Fibroblast of peridontal ligament (primary cell): ENCODE measurements around the gene LKAAEAR1.
"Not testable (repeated sequence)": the region's sequence is repeated elsewhere in the genome, so short reads cannot be mapped to it uniquely, and the experiment has no call there.

Experiments
- DNase-seq: peaks from one replicate; pipeline ENCODE4 v3.0.0-alpha.2; 2010; ENCODE audit errors: extremely low read depth

LKAAEAR1 gene

DNA sequence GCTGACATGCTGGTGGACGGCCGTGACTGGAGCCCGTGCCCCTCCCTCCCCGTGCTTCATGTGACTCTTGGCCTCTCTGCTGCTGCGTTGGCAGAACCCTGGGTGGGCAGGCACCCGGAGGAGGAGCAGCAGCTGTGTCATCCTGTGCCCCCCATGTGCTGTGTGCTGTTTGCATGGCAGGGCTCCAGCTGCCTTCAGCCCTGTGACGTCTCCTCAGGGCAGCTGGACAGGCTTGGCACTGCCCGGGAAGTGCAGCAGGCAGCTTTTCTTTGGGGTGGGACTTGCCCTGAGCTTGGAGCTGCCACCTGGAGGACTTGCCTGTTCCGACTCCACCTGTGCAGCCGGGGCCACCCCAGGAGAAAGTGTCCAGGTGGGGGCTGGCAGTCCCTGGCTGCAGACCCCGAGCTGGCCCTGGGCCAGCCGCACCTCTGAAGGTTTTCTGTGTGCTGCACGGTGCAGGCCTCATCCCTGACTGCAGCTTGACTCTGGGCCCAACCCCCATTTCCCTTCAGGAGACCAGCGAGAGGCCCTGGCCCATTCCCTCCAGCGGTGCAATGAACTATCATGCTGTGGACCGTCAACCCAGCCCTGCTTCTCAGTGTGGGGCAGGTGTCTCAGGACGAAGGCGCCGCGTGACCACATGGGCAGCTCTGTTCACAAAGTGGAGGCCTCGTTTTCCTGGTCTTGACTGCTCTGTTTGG is 15.0 kb upstream of the LKAAEAR1 start:
- DNase-seq, result no peak

- DNase-seq, result no peak
Observed at GRCh38 chr20:64098471-64099013, 14.3 kb upstream of the LKAAEAR1 start.

DNA sequence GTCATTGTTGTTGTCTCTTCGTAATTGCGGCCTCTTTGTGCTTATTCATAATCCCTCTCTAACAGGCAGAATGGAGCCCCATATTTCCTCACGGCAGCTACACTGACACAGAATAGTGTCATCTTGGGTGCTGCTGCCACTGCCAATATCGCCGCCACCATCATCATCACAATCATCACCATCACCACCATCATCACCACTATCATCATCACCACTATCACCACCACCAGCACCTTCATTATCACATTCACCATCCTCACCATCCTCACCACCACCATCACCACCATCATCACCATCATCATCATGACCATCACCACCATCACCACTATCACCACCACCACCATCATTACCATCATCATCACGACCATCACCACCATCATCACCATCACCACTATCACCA is 12.3 kb upstream of the LKAAEAR1 start:
- DNase-seq, result no peak

DNA sequence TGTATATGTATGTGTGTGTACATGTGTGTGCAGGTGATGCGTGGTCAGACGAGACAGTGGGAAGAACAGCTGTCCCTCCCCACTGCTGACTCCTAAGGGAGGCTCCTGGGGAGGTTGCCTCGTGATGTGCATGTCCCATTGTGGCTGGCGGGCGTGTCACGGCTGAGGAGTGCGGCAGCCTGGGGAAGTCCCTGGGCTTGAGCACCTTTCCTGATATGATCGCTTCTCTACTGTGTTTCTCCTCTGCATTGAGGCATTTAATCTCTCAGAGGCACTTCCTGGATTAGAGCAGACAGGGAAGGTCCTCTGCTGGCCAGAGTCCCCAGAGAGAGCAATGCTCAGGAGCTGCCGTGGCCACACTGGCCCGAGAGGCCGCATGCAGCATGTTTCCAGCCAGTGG is 11.7 kb upstream of the LKAAEAR1 start:
- no peak for DNase-seq

DNA sequence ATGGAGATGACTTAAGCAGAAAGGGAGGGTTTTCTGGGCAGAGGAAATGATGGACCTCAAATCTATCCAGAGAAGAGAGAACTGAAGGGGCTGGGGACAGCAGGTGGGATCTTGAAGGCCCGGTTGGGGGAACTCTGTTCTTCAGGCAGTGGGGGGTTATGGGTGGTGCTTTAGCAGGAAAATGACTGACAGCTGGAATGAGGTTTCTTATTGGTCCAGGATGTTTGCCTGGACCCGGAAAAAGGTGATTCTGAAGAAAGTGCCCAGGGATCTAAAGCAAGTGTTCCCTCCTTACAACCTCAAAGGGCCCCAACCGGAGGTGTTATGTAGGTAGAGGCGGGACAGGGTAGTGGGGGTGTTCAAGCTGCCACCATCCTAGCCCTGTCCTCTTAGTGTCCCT is 11.3 kb upstream of the LKAAEAR1 start:
- DNase-seq, result no peak

GRCh38 chr20:64093013-64093503 is 8.9 kb upstream of the LKAAEAR1 start:
- DNase-seq, result no peak

DNA sequence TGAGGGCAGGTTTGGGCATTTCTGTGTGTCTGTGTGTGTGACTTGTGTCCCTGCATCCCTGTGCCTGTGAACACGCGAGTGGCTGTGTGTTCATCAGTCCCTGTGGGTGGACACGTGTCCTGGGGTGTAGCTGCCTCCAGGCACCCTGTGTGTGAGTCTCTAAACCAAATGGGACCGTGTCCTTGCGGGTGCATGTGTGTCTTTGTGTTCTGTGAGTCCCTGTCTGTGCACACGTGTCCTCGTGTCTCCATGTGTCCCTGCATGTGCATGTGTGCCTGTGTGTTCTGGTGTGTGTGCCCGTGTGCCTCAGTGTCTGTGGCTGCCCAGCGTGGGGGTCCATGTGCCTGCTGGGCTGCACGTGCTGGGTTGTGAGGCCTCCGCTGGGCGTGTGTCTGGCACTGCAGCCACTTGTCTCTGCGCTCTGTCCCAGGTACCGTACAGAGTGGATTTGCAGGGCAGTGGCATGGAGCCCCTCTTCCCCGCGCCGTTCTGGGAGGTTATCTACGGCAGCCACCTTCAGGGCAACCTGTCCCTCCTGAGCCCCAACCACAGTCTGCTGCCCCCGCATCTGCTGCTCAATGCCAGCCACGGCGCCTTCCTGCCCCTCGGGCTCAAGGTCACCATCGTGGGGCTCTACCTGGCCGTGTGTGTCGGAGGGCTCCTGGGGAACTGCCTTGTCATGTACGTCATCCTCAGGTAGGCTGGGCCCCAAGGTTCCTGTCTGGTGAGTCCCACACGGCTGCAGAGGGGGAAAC is 8.2 kb upstream of the LKAAEAR1 start:
- DNase-seq, result no peak

DNA sequence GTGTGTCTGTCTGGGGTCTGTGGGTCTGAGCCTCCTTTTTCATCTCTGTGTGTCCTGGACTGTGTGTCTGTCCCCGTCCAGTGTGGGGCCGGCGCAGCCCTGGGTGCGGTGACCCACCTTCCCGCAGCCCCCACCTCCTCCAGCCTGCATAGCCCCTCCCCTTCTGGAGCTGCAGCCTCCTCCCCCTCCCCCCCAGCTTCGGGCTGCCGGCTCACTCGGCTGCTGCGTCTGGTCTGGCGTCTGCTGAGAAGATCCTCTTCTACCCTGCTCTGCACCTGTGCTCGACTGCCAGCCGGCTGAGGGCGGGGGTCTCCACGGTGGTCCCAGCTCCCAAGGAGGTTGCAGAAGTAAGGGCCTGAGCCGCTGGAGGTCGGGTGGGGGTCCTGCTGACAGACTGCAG is 7.6 kb upstream of the LKAAEAR1 start:
- DNase-seq, result no peak

- DNase-seq, result no peak
Observed at GRCh38 chr20:64091340-64091739, 7.1 kb upstream of the LKAAEAR1 start.

DNA sequence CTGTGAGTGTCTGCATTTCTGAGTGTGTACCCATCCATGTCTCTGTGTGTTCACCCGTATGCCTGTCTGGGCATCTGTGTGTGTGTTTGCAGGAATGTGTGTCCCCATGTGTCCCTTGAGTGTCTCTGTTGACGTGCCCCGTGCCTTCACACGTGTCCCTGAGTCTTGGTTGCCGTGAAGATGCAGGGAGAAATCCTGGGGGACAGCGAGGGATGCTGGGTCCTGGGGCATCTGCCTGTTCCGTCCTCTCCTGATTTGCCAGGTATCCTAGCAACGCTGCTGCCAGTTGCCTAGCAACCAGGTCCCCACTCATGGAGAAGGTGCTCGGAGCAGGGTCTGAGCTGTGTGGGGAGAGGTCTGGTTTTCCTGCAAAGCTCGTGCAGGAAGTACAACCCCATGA is 6.0 kb upstream of the LKAAEAR1 start:
- no peak for DNase-seq

- not testable (repeated sequence) for DNase-seq
Observed at GRCh38 chr20:64088586-64088985, 4.4 kb upstream of the LKAAEAR1 start.

DNA sequence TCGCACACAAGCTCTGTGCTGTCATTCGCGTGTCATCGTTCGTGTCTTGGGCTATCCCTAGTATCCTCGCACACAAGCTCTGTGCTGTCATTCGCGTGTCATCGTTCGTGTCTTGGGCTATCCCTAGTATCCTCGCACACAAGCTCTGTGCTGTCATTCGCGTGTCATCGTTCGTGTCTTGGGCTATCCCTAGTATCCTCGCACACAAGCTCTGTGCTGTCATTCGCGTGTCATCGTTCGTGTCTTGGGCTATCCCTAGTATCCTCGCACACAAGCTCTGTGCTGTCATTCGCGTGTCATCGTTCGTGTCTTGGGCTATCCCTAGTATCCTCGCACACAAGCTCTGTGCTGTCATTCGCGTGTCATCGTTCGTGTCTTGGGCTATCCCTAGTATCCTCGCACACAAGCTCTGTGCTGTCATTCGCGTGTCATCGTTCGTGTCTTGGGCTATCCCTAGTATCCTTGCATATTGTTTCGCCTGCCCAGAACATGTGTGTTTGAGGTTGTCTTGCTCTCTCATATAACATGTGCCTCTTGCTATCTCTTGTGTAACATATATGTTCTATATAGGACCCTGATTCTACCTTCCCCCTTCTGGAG is 3.1 kb upstream of the LKAAEAR1 start:
- not testable (repeated sequence) for DNase-seq

DNA sequence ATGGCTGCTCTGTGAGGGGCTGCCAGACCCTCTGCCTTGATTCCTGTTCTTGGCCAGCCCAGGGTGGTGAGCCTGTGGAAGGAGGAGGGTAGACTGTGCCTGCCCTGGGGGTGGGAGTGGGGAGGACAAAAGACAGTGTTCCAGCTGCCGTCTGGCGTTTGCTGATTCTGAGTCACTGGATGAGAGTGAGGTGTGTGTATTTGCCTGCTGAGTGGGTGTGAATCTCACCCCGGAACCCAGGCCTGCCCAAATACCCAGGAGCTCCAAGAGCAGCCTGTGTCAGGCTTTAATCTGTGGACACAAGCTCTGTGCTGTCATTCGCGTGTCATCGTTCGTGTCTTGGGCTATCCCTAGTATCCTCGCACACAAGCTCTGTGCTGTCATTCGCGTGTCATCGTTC is 2.6 kb upstream of the LKAAEAR1 start:
- no peak for DNase-seq

DNA sequence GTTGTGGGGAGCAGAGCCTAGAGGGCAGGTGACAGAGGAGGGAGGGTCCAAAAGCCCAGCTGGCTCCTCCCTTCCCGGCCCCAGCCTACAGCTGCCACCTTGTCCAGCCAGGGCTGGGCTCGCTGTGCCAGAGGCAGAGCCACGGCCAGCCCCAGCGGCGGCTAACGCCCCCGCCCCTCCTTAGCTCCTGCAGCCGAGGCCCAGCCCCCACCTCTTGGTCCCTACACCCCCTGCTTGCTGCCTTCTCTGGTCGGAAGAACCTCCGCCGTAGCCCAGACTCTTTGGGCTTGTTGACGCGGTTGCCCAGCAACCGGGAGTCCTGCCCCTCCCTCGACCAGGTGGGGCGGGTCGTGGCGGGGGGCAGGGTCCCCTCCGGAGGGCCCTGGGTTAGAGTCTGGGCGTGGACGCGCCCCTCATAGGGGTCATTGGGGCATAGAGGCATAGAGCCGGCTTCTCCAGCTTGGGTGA is 521 bp upstream of the LKAAEAR1 start:
- no peak for DNase-seq

- DNase-seq, result peak; percentile 47
Observed at GRCh38 chr20:64083378-64083803, 807 bp downstream of the LKAAEAR1 start.

- DNase-seq, result no peak
Observed at GRCh38 chr20:64082820-64083377, 1.3 kb downstream of the LKAAEAR1 start.

GRCh38 chr20:64082126-64082731 is 2.0 kb downstream of the LKAAEAR1 start:
- no peak for DNase-seq

GRCh38 chr20:64081624-64081964 is 2.6 kb downstream of the LKAAEAR1 start:
- DNase-seq, result no peak

DNA sequence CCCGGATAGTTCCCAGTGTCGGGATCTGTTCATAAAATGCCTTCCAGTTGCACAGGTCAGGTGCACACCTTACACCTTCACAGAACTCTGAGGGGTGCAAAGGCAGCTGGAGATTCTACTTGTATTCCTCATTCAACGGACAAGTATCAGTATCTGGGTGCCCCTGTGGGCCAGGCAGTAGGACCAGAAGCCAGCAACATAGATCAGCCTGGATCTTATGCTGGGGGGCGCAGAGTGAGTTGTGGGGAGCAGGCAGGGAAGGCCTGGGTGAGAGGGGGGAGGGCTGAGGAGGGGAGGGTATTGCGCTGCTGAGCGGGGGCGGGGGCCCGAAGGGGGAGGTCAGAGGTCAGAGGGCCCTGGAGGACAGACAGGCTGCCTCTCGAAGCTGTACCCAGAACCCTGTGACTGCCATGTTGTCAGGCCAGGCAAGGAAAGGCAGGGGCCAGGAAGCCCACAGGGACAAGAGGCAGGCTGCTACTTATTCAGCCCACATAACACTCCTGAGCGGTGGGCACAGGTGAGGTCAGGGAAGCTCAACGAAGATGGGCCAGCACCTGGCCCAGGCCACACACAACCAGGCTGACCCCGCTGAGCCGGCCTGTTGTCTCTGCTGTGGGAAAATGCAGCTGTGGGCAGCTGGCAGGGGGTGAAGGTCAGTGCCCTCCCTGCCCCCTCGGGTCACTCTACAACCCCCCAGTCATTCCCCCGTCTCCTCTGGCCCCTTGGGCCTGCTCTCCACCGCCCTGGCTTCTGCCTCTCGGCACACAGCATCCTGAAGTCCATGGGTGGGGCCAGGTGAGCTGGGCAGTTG is 3.2 kb downstream of the LKAAEAR1 start:
- DNase-seq, result no peak

GRCh38 chr20:64080013-64080812 is 4.0 kb downstream of the LKAAEAR1 start, which contains the start of gene OPRL1:
Gene OPRL1 (plus strand): TSS chr20:64080082. CDS start chr20:64092721, 12,639 bp downstream.
- no peak for DNase-seq
